H1 (cell line): ENCODE measurements around the gene NCAPG2. TPM values are rescaled to one million over a fixed set of nuclear protein-coding genes. Genes with fewer than 3 reads are reported as not detected.

ENCODE experiments used
- GTF2F1 ChIP-seq: IDR thresholded peaks from 2 replicates; pipeline ENCODE4 v1.6.1; 2012; ENCODE audit warnings: low read depth, low read length, improper control_type of control experiment, borderline replicate concordance
- HDAC2 ChIP-seq, 2 experiments: fragments of 300-600 bp in 1 of 2; sonication (generic) in 1 of 2; IDR thresholded peaks; 2 replicates each; pipeline ENCODE4 v1.6.1; 2011 to 2012; ENCODE audit warnings: low read depth in 2 of 2, low read length in 2 of 2, mild to moderate bottlenecking in 2 of 2, moderate library complexity in 2 of 2, borderline replicate concordance in 1 of 2, inconsistent platforms in 1 of 2
- RXRA ChIP-seq: IDR thresholded peaks from 2 replicates; pipeline ENCODE4 v1.6.1; 2011; ENCODE audit warnings: low read depth, mild to moderate bottlenecking, low read length, moderate library complexity; ENCODE audit not compliant: insufficient read depth
- TAF7 ChIP-seq: optimal IDR thresholded peaks from 2 replicates; pipeline ENCODE3; 2011; ENCODE audit warnings: low read depth, mild to moderate bottlenecking, inconsistent platforms, low read length, moderate library complexity, borderline replicate concordance
- TCF12 ChIP-seq: IDR thresholded peaks from 2 replicates; pipeline ENCODE4 v1.6.1; 2011; ENCODE audit warnings: low read depth, mild to moderate bottlenecking, low read length
- ZNF274 ChIP-seq: IDR thresholded peaks from 2 replicates; pipeline ENCODE4 v1.7.0; 2012; ENCODE audit warnings: low read length, borderline replicate concordance; ENCODE audit errors: extremely low read depth
- polyA plus RNA-seq, 7 experiments: library from polyadenylated mRNA; depleted of rRNA in 3 of 7; stranded (reverse) in 5 of 7; unstranded in 2 of 7; fragments of >200 nt in 5 of 7; fragments of 200-250 nt in 2 of 7; gene quantifications; 1 replicate in 5 of 7; 2 replicates in 1 of 7; 4 replicates in 1 of 7; pipeline versions ENCODE4 v1.2.1 to v1.2.3, GENCODE V29; 2011 to 2013; ENCODE audit warnings: missing spikeins in 2 of 7, mixed read lengths in 2 of 7
- total RNA-seq: library from RNA; stranded (reverse); fragmentation: NEBNext Ultra II Directional; extraction: Animal tissue kit (Norgen Biotek cat#: 25700); gene quantifications from 2 replicates; pipeline ENCODE4 v1.2.1, GENCODE V29; 2021
- TF ChIP-seq, protein P1 (sequence below), 3 experiments: IDR thresholded peaks; 1 replicate in 2 of 3; 2 replicates in 1 of 3; pipeline versions ENCODE4 v1.5.1 to v1.6.1; 2011; ENCODE audit warnings: low read length in 3 of 3, mild to moderate bottlenecking in 3 of 3, inconsistent platforms in 2 of 3, low read depth in 1 of 3, moderate library complexity in 1 of 3; ENCODE audit not compliant: insufficient read depth in 1 of 3; ENCODE audit errors: control extremely low read depth in 1 of 3

The NCAPG2 gene
- total and polyA plus RNA-seq, 2 of the 8 experiments (the other 6 are each of a cell fraction or from before 2014, with no cell fraction given) = 49.9 to 119 TPM

DNA sequence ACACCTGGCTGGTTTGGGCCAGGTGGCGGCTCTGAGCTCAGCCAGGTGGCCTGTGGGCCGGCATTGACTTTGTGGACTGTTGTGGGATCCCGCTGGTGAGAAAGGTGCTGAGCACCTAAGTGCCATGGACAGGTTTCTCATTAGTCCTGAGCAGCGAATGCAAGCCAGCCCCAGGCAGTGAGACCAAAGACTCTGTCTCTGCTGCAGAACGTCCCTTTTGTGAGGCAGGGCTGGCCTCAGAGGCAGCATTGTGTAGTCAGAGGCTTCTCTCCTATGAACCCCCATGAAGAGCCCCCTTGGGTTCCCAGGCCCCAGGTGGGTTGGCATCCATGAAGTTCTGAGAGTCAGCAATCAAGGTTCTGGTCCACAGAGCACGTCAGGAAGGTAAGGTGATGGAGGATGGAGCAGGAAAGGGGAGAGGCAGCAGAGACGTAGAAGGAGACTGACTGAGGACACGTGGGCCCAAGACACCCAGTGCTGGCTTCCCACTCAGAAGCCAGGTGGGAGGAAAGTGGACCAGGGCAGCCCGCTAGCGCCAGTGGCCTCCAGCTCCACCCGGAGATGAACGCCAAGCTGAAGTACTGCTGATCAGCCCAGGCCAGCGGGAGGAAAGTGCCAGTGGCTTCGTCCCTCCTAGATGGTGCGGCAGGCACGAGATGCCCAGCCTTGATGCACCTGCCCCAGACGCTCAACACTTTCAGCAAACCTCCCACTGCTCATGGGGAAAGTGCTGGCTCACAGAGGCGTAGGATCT lies 97.8 kb downstream of the NCAPG2 start (continued):
- TF ChIP-seq TCF12 (no peak), HDAC2 (IDR thresholded peaks at IDR 0.05; ENCODE audit: borderline replicate concordance in 1 of 2, low read depth in 2 of 2, low read length in 2 of 2) (no peak), RXRA (no peak), TAF7 (no peak), GTF2F1 (no peak), ZNF274 (no peak)
- TF ChIP-seq, protein P1, sequence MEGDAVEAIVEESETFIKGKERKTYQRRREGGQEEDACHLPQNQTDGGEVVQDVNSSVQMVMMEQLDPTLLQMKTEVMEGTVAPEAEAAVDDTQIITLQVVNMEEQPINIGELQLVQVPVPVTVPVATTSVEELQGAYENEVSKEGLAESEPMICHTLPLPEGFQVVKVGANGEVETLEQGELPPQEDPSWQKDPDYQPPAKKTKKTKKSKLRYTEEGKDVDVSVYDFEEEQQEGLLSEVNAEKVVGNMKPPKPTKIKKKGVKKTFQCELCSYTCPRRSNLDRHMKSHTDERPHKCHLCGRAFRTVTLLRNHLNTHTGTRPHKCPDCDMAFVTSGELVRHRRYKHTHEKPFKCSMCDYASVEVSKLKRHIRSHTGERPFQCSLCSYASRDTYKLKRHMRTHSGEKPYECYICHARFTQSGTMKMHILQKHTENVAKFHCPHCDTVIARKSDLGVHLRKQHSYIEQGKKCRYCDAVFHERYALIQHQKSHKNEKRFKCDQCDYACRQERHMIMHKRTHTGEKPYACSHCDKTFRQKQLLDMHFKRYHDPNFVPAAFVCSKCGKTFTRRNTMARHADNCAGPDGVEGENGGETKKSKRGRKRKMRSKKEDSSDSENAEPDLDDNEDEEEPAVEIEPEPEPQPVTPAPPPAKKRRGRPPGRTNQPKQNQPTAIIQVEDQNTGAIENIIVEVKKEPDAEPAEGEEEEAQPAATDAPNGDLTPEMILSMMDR (IDR thresholded peaks at IDR 0.05; ENCODE audit: control extremely low read depth in 1 of 3, insufficient read depth in 1 of 3, low read depth in 1 of 3, low read length in 3 of 3) = no peak
